Measurements from ENCODE around the gene ELF3.
A peak's percentile ranks its signal among the peaks of the same experiment; 100 is the strongest.

DNA sequence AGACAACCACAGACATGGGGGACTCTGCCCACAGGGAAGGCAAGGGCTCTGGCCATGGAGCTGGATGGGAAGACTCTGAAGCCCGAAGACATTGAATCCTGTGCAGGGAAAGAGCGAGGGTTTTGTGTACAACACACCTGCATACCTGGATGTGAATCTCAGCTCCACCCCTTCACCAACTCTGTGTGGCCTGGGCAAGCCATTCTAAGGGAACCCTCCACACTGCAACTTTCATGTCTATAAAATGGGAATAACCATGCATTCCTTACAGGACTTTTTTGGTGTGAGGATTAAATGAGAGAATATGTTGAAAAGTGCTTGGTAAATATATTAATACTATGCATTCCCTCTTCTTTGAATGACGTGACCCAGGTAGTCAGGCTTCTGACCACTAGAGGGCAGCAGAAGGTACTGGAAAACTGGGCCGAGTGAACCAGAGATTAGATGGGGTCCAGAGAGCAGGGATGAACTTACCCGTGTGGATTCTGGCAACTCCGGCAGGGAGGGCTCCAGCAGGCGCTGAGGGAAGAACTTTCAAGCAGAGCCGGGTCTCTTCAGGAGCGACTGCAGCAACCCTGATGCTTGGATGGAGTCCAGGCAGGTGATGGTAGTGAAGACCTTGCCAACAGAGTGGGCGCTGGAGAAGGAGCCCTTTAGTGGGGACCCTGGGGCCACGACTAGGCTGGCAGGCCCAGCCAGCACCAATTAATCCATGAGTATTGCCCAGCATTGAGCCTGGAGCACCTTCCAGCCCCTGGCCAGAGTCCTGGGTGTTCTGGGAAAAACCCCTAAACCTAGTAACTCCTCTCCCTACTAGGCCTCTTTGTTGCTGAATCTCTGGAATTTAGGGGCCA lies 834 bp upstream of the ELF3 start:
- TF ChIP-seq POLR2A (IDR thresholded peaks at IDR 0.05) = no peak
- TF ChIP-seq, protein P1, sequence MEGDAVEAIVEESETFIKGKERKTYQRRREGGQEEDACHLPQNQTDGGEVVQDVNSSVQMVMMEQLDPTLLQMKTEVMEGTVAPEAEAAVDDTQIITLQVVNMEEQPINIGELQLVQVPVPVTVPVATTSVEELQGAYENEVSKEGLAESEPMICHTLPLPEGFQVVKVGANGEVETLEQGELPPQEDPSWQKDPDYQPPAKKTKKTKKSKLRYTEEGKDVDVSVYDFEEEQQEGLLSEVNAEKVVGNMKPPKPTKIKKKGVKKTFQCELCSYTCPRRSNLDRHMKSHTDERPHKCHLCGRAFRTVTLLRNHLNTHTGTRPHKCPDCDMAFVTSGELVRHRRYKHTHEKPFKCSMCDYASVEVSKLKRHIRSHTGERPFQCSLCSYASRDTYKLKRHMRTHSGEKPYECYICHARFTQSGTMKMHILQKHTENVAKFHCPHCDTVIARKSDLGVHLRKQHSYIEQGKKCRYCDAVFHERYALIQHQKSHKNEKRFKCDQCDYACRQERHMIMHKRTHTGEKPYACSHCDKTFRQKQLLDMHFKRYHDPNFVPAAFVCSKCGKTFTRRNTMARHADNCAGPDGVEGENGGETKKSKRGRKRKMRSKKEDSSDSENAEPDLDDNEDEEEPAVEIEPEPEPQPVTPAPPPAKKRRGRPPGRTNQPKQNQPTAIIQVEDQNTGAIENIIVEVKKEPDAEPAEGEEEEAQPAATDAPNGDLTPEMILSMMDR (IDR thresholded peaks at IDR 0.05) = peak; percentile 80 to 88 (median 82)

All from uterus (tissue), 2 donors.